Suprapubic skin (tissue), 3 donors: ENCODE data around the gene TMEM126A.

Experiments used
- POLR2A ChIP-seq, 2 donors: fragments of 450-650 bp; IDR thresholded peaks; one replicate each; pipeline ENCODE4 v1.6.1; 2017; ENCODE audit warnings: antibody characterized with exemption in 2 of 2, mild to moderate bottlenecking in 2 of 2, moderate library complexity in 2 of 2
- TF ChIP-seq, protein P1 (sequence below), 2 donors: fragments of 200-600 bp in 1 of 2; fragments of 450-650 bp in 1 of 2; sonication (generic) in 1 of 2; IDR thresholded peaks; one replicate each; pipeline ENCODE4 v1.5.1; 2016 to 2019; ENCODE audit warnings: antibody characterized with exemption in 2 of 2, mild to moderate bottlenecking in 1 of 2, moderate library complexity in 1 of 2

GRCh38 chr11:85602526-85603213 is 45.1 kb upstream of the TMEM126A start:
- TF ChIP-seq POLR2A (IDR thresholded peaks at IDR 0.05) = no peak
- TF ChIP-seq, protein P1, sequence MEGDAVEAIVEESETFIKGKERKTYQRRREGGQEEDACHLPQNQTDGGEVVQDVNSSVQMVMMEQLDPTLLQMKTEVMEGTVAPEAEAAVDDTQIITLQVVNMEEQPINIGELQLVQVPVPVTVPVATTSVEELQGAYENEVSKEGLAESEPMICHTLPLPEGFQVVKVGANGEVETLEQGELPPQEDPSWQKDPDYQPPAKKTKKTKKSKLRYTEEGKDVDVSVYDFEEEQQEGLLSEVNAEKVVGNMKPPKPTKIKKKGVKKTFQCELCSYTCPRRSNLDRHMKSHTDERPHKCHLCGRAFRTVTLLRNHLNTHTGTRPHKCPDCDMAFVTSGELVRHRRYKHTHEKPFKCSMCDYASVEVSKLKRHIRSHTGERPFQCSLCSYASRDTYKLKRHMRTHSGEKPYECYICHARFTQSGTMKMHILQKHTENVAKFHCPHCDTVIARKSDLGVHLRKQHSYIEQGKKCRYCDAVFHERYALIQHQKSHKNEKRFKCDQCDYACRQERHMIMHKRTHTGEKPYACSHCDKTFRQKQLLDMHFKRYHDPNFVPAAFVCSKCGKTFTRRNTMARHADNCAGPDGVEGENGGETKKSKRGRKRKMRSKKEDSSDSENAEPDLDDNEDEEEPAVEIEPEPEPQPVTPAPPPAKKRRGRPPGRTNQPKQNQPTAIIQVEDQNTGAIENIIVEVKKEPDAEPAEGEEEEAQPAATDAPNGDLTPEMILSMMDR (IDR thresholded peaks at IDR 0.05) = no peak
